ENCODE data around the gene ANAPC2.

ANAPC2 gene

DNA sequence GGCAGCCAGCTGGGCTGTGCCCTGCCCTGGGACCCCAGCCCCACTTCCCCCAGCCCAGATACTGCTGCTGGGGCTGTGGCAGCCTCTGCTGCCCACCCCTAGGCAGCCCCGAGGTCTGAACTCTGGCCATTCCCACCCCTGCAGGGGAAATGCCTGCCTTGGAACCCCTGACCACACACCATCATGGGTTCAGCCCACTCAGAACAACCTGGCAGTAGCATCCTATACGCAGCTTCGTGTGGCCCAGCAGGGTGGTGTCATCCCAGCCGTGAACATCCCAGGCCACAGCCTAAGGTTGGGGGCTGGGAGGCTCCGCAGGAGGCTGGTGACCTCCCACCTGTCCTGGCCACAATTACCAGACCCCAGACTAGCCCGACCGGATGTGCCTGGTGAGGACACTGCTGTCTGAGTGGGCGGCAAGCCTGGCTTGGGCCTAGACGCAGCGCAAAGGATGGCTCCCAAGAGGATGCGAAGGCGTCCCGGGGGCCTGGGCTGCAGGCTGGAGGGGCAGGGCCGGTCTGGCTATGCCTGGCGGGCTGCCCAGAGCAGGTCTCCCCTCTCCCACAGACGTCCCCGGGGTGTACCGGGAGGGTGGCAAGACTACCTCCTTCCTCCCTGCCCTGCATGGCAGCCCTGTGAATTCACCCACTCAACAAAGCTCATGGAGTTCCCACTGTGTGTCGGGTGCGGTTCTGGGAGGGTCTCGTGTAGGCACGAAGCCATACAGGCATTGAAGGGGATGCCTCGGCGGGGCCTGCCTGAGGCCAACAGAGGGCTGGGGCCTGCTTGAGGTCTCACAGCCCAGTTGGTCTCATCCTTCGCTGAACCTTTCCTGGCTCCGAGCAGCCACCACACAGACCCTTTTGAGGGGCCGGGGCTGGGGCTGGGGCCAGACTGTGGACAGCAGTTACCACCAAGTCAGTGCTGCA is 40.9 kb upstream of the ANAPC2 start:
- no peaks in the 10 kb centered on the region for H3K9me2 ChIP-seq (replicated peaks; ENCODE audit: insufficient read depth, low read length)
- TF ChIP-seq EZH2 (optimal IDR thresholded peaks at IDR 0.05; ENCODE audit: low read depth, low read length) (no peak), EZH2phosphoT487 (IDR thresholded peaks at IDR 0.05; ENCODE audit: low read length) (no peak), CTCF (IDR thresholded peaks at IDR 0.05; ENCODE audit: low read length) (no peak)
- H3K27me3 ChIP-seq (replicated peaks; ENCODE audit: insufficient read depth, low read length): peaks cover 58% of the 10 kb centered on the region
- H3F3A ChIP-seq (ENCODE audit: insufficient read depth, low read length): no peaks in the 10 kb centered on the region
- no peak overlapping the region for H3K27ac ChIP-seq (ENCODE audit: low read length)
- no peak overlapping the region for H3K4me2 ChIP-seq (ENCODE audit: low read depth, low read length)
- H3K36me3 ChIP-seq (replicated peaks; ENCODE audit: insufficient read depth, low read length): no peaks in the 10 kb centered on the region
- no peaks in the 10 kb centered on the region for H3K79me2 ChIP-seq (ENCODE audit: low read length)
- H2AFZ ChIP-seq (ENCODE audit: low read length): no peak overlapping the region
- no peaks in the 10 kb centered on the region for H4K20me1 ChIP-seq (ENCODE audit: insufficient read depth, low read length)
- H3K4me1 ChIP-seq (ENCODE audit: low read length): peaks cover 5% of the 10 kb centered on the region; the same call in 1 of the 2 replicates
- no peak overlapping the region for H3K9ac ChIP-seq (ENCODE audit: low read length)
- H3K9me3 ChIP-seq (replicated peaks; ENCODE audit: insufficient read depth, low read length): no peaks in the 10 kb centered on the region
- DNase-seq: no peak
- H3K4me3 ChIP-seq (ENCODE audit: low read length): no peak overlapping the region

DNA sequence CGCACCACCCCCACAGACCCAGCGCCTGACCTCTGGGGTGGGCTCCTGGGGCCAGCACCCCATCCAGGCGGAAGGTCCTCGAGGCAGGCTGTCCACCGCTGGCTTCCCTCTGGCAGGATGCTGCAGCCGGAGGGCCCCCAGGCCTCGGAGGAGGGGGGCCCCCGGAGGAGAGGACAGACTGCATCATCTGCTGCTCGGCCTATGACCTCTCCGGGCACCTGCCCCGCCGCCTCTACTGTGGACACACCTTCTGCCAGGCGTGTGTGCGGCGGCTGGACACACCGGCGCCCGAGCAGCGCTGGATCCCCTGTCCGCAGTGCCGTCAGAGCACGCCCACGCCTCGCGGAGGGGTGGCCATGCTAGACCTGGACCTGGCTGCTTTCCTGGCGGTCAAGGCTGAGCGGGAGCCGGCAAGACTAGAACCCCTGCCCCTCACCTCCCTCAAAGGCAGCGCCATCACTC is 40.2 kb upstream of the ANAPC2 start:
- DNase-seq: no peak
- Histone ChIP-seq H3K79me2 (ENCODE audit: low read length) (no peaks in the 10 kb centered on the region), H3K36me3 (replicated peaks; ENCODE audit: insufficient read depth, low read length) (no peaks in the 10 kb centered on the region), H3K4me3 (ENCODE audit: low read length) (no peak overlapping the region), H3K4me2 (ENCODE audit: low read depth, low read length) (no peak overlapping the region), H3K9ac (ENCODE audit: low read length) (no peak overlapping the region), H3F3A (ENCODE audit: insufficient read depth, low read length) (no peaks in the 10 kb centered on the region), H3K27me3 (replicated peaks; ENCODE audit: insufficient read depth, low read length) (peaks cover 55% of the 10 kb centered on the region), H4K20me1 (ENCODE audit: insufficient read depth, low read length) (no peaks in the 10 kb centered on the region), H3K9me3 (replicated peaks; ENCODE audit: insufficient read depth, low read length) (no peaks in the 10 kb centered on the region), H3K9me2 (replicated peaks; ENCODE audit: insufficient read depth, low read length) (no peaks in the 10 kb centered on the region), H3K27ac (ENCODE audit: low read length) (no peak overlapping the region), H2AFZ (ENCODE audit: low read length) (no peak overlapping the region), H3K4me1 (ENCODE audit: low read length) (peaks cover 9% of the 10 kb centered on the region; the same call in 1 of the 2 replicates)
- no peak for TF ChIP-seq EZH2 (optimal IDR thresholded peaks at IDR 0.05; ENCODE audit: low read depth, low read length)
- TF ChIP-seq EZH2phosphoT487 (IDR thresholded peaks at IDR 0.05; ENCODE audit: low read length): no peak
- TF ChIP-seq CTCF (IDR thresholded peaks at IDR 0.05; ENCODE audit: low read length): no peak

- Histone ChIP-seq H3K9ac (ENCODE audit: low read length) (no peak overlapping the region), H3K36me3 (replicated peaks; ENCODE audit: insufficient read depth, low read length) (no peaks in the 10 kb centered on the region), H4K20me1 (ENCODE audit: insufficient read depth, low read length) (no peaks in the 10 kb centered on the region), H3F3A (ENCODE audit: insufficient read depth, low read length) (no peaks in the 10 kb centered on the region; the same call in 1 of the 2 replicates), H2AFZ (ENCODE audit: low read length) (no peak overlapping the region), H3K27ac (ENCODE audit: low read length) (no peak overlapping the region), H3K4me2 (ENCODE audit: low read depth, low read length) (no peak overlapping the region), H3K4me1 (ENCODE audit: low read length) (peaks cover 9% of the 10 kb centered on the region; the same call in 1 of the 2 replicates), H3K79me2 (ENCODE audit: low read length) (no peaks in the 10 kb centered on the region), H3K9me2 (replicated peaks; ENCODE audit: insufficient read depth, low read length) (no peaks in the 10 kb centered on the region), H3K27me3 (replicated peaks; ENCODE audit: insufficient read depth, low read length) (peaks cover 50% of the 10 kb centered on the region), H3K4me3 (ENCODE audit: low read length) (no peak overlapping the region), H3K9me3 (replicated peaks; ENCODE audit: insufficient read depth, low read length) (no peaks in the 10 kb centered on the region)
- TF ChIP-seq CTCF (IDR thresholded peaks at IDR 0.05; ENCODE audit: low read length) (no peak), EZH2phosphoT487 (IDR thresholded peaks at IDR 0.05; ENCODE audit: low read length) (no peak), EZH2 (optimal IDR thresholded peaks at IDR 0.05; ENCODE audit: low read depth, low read length) (no peak)
- DNase-seq: no peak
Measured at GRCh38 chr9:137227853-137228505, 39.6 kb upstream of the ANAPC2 start.

Data from MM.1S (cell line).